SJSA1 (cell line): ENCODE results near the gene SUDS3. TPM values are rescaled to one million over a fixed set of nuclear protein-coding genes. Genes with fewer than 3 reads are reported as not detected.

ENCODE experiments used
- DNase-seq, 2 experiments: peaks; one replicate each; pipeline ENCODE4 v3.0.0-alpha.2; 2015 to 2020; ENCODE audit warnings: low spot score in 2 of 2, low read depth in 1 of 2
- H3K27ac ChIP-seq: fragments of 250-450 bp; sonication (Bioruptor Pico); 2 replicates; pipeline ENCODE4 v1.5.1; 2020; ENCODE audit warnings: mild to moderate bottlenecking, moderate library complexity
- H3K27me3 ChIP-seq: fragments of 250-450 bp; sonication (Bioruptor Pico); replicated peaks from 2 replicates; pipeline ENCODE4 v1.5.1; 2020; ENCODE audit warnings: mild to moderate bottlenecking, moderate library complexity
- H3K36me3 ChIP-seq: fragments of 250-450 bp; sonication (Bioruptor Pico); 2 replicates; pipeline ENCODE4 v1.5.1; 2020; ENCODE audit warnings: mild to moderate bottlenecking
- H3K4me1 ChIP-seq: fragments of 250-450 bp; sonication (Bioruptor Pico); replicated peaks from 2 replicates; pipeline ENCODE4 v1.6.1; 2021; ENCODE audit warnings: mild to moderate bottlenecking
- H3K4me3 ChIP-seq: fragments of 250-450 bp; sonication (Bioruptor Pico); 2 replicates; pipeline ENCODE4 v1.5.1; 2020; ENCODE audit warnings: mild to moderate bottlenecking
- H3K9me3 ChIP-seq: fragments of 250-450 bp; sonication (Bioruptor Pico); replicated peaks from 2 replicates; pipeline ENCODE4 v1.5.1; 2020; ENCODE audit warnings: mild to moderate bottlenecking
- total RNA-seq: library from RNA; depleted of rRNA; stranded (reverse); fragments of >200 nt; shearing (Covaris generic); gene quantifications from 2 replicates; pipeline ENCODE4 v1.2.3, GENCODE V29; 2014; rRNA removed

SUDS3 gene, protein sequence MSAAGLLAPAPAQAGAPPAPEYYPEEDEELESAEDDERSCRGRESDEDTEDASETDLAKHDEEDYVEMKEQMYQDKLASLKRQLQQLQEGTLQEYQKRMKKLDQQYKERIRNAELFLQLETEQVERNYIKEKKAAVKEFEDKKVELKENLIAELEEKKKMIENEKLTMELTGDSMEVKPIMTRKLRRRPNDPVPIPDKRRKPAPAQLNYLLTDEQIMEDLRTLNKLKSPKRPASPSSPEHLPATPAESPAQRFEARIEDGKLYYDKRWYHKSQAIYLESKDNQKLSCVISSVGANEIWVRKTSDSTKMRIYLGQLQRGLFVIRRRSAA
- 31.1 and 42.8 TPM in 2 replicates for total RNA-seq

DNA sequence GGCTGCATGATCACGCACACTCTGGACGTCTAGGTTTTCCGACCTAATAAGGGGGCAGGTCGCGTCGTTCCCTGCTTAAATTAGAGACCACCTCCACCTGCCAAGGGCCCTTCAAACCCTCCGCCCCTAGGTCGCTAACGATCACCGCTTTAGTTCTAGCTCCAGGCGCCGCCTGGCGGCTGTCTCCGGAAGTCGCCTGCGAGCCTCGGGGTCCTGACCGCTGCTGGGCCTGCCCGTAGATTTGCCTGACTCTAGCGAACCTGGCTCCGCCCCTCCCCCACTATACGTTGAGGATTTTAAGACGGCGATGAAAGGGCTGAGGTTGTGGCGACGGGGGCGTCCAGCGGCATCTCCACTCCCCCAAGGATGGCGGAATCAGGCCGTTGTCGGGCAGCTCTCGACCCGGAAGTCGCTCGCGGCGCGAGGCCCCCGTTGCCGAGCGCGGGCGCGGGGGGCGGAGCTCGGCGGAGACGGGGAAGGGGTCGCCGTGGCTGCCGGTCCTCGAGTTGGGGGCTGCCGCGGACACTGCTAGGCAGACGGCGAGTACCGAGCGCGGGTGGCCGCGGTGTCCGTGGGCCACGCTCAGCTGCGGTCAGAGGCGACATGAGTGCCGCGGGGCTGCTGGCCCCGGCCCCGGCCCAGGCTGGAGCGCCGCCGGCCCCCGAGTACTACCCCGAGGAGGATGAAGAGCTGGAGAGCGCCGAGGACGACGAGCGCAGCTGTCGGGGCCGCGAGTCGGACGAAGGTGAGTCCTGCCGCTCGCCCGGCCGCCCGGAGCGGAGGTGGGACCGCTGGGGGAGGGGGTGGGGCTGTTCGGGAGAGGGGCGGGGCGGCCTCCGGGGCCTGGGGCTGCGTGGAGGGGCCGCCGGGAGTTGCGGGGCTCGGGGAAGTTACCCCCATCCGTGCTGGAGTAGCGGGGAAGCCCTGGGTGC, at the start of gene SUDS3:
Gene SUDS3 (plus strand): TSS at position 467 of the 932 bp plus-strand sequence. CDS start 137 bp downstream, at position 604.
- peak within 1 kb of the TSS; percentile 95 for H3K4me3 ChIP-seq
- peaks cover 32% of the 10 kb centered on the region for H3K36me3 ChIP-seq
- H3K27me3 ChIP-seq: no peaks in the 10 kb centered on the region
- H3K27ac ChIP-seq: peak within 1 kb of the TSS; percentile 93
- peaks cover 9% of the 10 kb centered on the region; the same call in 1 of the 2 replicates for H3K4me1 ChIP-seq
- peak; percentile 83 to 95 for DNase-seq
- no peaks in the 10 kb centered on the region for H3K9me3 ChIP-seq

DNA sequence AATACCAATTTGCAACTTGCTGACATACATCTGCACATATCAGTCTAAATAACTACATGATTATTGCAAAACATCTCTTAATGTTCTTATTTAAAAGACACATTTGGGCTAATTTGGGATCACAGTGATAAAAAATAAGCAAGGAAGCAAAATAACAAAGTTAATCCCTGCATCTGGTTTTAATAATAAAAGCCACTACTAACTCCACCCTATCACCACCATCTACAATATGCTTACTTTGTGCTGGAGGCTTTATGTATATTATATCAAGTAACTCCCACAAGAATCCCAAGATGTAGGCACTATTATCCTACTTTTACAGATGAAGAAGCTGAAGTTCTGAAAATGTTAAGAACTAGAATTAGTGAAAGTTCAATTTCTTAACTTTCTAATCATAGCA, 49.4 kb upstream of the SUDS3 start:
- H3K27me3 ChIP-seq: no peaks in the 10 kb centered on the region
- DNase-seq: no peak
- H3K27ac ChIP-seq: no peak overlapping the region
- H3K36me3 ChIP-seq: no peaks in the 10 kb centered on the region
- no peak overlapping the region for H3K4me3 ChIP-seq
- peaks cover 25% of the 10 kb centered on the region for H3K4me1 ChIP-seq
- H3K9me3 ChIP-seq: no peaks in the 10 kb centered on the region

GRCh38 chr12:118327391-118327790, 49.0 kb upstream of the SUDS3 start:
- Histone ChIP-seq H3K27ac (no peak overlapping the region), H3K9me3 (no peaks in the 10 kb centered on the region), H3K27me3 (no peaks in the 10 kb centered on the region), H3K36me3 (no peaks in the 10 kb centered on the region), H3K4me3 (no peak overlapping the region), H3K4me1 (peaks cover 25% of the 10 kb centered on the region)
- DNase-seq: no peak

GRCh38 chr12:118328486-118329330, 47.6 kb upstream of the SUDS3 start:
- no peak overlapping the region for H3K4me3 ChIP-seq
- H3K36me3 ChIP-seq: no peaks in the 10 kb centered on the region
- H3K27ac ChIP-seq: no peak overlapping the region
- no peaks in the 10 kb centered on the region for H3K27me3 ChIP-seq
- DNase-seq: no peak
- H3K4me1 ChIP-seq: peaks cover 25% of the 10 kb centered on the region
- H3K9me3 ChIP-seq: no peaks in the 10 kb centered on the region

GRCh38 chr12:118330421-118331018, 45.8 kb upstream of the SUDS3 start:
- no peak overlapping the region for H3K4me3 ChIP-seq
- H3K4me1 ChIP-seq: peaks cover 28% of the 10 kb centered on the region
- H3K36me3 ChIP-seq: no peaks in the 10 kb centered on the region
- H3K9me3 ChIP-seq: no peaks in the 10 kb centered on the region
- peak overlapping the region; percentile 46 for H3K27ac ChIP-seq
- DNase-seq: peak in 1 of 2 experiments; percentile 48
- no peaks in the 10 kb centered on the region for H3K27me3 ChIP-seq

GRCh38 chr12:118332511-118332910, 43.8 kb upstream of the SUDS3 start:
- no peaks in the 10 kb centered on the region for H3K9me3 ChIP-seq
- H3K4me1 ChIP-seq: peaks cover 48% of the 10 kb centered on the region
- no peaks in the 10 kb centered on the region for H3K27me3 ChIP-seq
- no peaks in the 10 kb centered on the region for H3K36me3 ChIP-seq
- no peak overlapping the region for H3K4me3 ChIP-seq
- DNase-seq: no peak
- H3K27ac ChIP-seq: no peak overlapping the region

- Histone ChIP-seq H3K4me3 (no peak overlapping the region), H3K4me1 (peaks cover 45% of the 10 kb centered on the region), H3K27me3 (no peaks in the 10 kb centered on the region), H3K36me3 (no peaks in the 10 kb centered on the region), H3K27ac (no peak overlapping the region), H3K9me3 (no peaks in the 10 kb centered on the region)
- DNase-seq: no peak
Observed at GRCh38 chr12:118334241-118334640, 42.1 kb upstream of the SUDS3 start.

- peaks cover 40% of the 10 kb centered on the region for H3K4me1 ChIP-seq
- DNase-seq: no peak
- H3K27me3 ChIP-seq: no peaks in the 10 kb centered on the region
- no peaks in the 10 kb centered on the region for H3K36me3 ChIP-seq
- no peak overlapping the region for H3K4me3 ChIP-seq
- peak overlapping the region; percentile 91; the same call in 1 of the 2 replicates for H3K27ac ChIP-seq
- H3K9me3 ChIP-seq: no peaks in the 10 kb centered on the region
Observed at GRCh38 chr12:118334939-118335567, 41.3 kb upstream of the SUDS3 start.

DNA sequence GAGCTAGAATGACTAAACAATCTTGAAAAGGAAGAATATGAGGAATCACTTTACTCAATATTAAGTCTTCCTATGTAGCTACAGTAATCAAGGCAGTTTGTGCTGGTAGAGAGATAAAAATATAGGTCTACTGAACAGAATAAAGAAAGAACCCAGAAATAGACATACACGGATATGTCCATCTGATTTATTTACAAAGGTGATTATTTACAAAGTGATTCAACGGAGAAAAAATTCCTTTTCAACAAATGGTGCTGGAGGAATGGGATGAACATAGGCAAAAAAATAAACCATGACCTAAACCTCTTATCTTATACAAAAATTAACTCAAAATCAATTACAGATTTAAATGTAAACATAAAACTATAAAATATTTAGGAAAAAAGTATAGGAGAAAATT, 40.2 kb upstream of the SUDS3 start:
- no peak overlapping the region for H3K4me3 ChIP-seq
- no peaks in the 10 kb centered on the region for H3K9me3 ChIP-seq
- peak overlapping the region; percentile 91 for H3K27ac ChIP-seq

GRCh38 chr12:118337194-118337838, 39.0 kb upstream of the SUDS3 start:
- Histone ChIP-seq H3K36me3 (no peaks in the 10 kb centered on the region), H3K27me3 (no peaks in the 10 kb centered on the region), H3K9me3 (no peaks in the 10 kb centered on the region), H3K27ac (peak overlapping the region; percentile 91), H3K4me1 (peaks cover 32% of the 10 kb centered on the region), H3K4me3 (no peak overlapping the region)
- DNase-seq: peak in 1 of 2 experiments; percentile 83

More for the DNA sequence above, 40.2 kb upstream of the SUDS3 start:
- peak in 1 of 2 experiments; percentile 43 for DNase-seq
- Histone ChIP-seq H3K4me1 (peaks cover 33% of the 10 kb centered on the region), H3K36me3 (no peaks in the 10 kb centered on the region), H3K27me3 (no peaks in the 10 kb centered on the region)

DNA sequence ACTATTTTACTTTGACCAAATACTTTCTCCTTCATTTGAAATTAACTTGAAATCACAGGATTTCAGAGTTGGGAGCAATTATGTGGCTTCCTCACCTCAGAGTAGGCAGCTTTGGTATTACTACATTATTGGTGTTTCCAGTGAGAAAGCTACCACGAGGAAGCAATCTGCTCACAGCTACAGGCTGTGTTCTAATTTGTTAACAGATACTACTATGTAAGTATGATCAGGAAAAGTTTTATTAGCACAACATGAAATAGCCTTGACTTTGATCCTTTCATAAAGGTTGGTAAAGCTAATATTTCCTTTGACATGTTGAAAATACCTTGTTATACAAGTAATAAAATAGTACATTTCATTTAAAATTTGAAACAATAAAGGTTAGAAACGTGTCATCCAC, 34.3 kb upstream of the SUDS3 start:
- Histone ChIP-seq H3K36me3 (no peaks in the 10 kb centered on the region), H3K4me1 (peaks cover 14% of the 10 kb centered on the region), H3K9me3 (no peaks in the 10 kb centered on the region), H3K27ac (no peak overlapping the region), H3K27me3 (no peaks in the 10 kb centered on the region), H3K4me3 (no peak overlapping the region)
- no peak for DNase-seq

DNA sequence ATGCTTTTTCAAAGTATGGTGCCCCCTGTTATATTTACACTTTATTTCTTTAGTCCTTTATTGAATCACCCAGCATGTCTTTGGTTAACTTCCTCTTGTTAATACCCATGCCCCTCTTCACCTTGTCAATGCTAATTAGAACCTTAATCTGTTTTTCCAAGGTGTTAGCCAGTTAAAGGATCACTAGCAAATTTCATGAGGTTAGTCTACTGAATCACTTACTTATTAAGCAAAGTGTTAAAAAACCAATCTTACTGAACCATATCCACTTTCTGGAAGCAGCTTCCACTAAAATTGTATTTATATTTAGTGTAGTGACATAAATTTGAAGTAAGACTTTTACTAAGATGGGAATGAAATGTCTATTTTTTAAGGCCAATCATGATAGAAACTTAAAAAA, 31.5 kb upstream of the SUDS3 start:
- H3K36me3 ChIP-seq: no peaks in the 10 kb centered on the region
- H3K27ac ChIP-seq: no peak overlapping the region
- H3K4me3 ChIP-seq: no peak overlapping the region
- H3K4me1 ChIP-seq: no peaks in the 10 kb centered on the region
- DNase-seq: no peak
- no peaks in the 10 kb centered on the region for H3K9me3 ChIP-seq
- no peaks in the 10 kb centered on the region for H3K27me3 ChIP-seq
